GM21723 (cell line): Measurements from ENCODE around the gene EVL.
"Not testable (repeated sequence)": the region's sequence is repeated elsewhere in the genome, so short reads cannot be mapped to it uniquely, and the experiment has no call there.

Source experiments
- ATAC-seq: cut with Tn5 transposase; IDR thresholded peaks from one replicate; pipeline ENCODE4 v1.9.1; 2021; ENCODE audit warnings: mild to moderate bottlenecking, moderate library complexity; ENCODE audit not compliant: unreplicated experiment

Gene EVL

DNA sequence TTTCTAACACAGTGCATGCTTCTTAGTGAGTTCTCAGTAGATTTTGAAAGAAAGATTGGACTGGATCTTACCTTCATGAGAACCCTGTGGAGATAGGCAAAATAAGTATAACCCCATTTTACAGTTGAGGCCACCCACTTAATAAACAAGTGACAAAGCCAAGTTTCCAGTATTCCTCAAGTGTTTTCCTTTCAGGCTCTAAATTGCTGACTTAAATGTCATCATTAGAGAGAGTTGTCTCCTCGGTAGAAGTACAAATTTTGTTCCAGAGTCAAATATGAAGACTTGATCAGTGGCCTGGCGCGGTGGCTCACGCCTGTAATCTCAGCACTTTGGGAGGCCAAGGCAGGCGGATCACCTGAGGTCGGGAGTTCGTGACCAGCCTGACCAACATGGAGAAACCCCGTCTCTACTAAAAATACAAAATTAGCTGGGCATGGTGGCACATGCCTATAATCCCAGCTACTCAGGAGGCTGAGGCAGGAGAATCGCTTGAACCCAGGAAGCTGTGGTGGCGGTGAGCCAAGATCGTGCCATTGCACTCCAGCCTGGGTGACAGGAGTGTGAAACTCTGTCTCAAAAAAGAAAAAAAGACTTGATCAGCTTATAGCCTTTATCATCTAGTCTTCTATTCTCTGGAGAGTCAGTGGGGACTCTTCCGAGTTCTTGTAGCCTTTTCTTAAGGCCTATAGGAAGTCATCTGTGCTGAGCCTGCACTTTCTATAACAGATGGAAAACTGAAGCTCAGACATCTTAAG is 708 bp upstream of the EVL start:
- not testable (repeated sequence) for ATAC-seq

DNA sequence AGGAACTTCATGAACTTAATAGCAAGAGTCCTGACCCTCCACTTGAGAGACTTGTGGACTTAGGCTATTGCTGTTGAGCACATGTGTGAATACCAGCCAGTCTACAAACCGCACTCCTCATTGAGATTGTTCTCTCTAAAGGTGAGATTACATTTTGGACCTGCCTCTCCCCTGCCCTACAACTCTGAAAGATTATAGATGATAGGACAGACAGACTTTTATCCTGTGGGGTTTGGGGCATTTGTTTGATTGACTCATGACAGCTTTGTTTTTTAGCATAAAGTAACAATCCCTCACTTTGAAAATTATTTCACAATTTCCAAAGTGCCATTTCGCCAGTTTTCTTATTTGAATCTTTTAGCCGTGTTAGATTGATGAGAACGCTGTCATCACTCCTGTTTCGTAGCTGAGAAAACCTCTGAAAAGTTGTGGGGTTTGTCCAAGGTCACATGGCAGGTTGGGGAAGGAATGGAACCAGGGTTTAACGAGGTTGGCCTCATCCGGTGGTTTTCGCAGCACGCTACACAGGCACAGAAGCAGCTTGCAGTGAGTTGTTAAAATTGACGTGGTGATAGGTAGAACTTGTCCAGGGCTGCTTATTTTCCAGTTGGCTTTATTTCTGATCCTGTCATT is 836 bp downstream of the EVL start:
- ATAC-seq = peak; percentile 40

DNA sequence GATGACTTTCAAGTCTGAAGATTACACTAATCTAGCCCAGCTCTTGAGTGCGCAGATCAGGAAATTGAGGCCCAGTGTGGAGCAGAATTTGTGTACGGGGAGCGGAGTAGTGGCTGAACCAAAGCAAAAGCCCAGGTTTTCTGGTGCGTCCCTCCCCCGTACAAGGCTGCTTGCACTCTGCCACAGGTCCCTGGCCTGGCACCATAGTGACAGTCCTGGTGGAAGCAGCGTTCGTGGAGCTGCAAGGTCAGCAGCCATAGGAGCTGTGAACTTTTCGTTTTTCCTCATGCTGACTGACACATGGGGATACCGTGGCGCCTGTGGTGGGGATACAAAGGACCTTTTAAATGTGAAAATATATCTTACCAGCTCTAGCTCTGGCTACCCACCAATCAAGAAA is 1.7 kb downstream of the EVL start:
- no peak for ATAC-seq

DNA sequence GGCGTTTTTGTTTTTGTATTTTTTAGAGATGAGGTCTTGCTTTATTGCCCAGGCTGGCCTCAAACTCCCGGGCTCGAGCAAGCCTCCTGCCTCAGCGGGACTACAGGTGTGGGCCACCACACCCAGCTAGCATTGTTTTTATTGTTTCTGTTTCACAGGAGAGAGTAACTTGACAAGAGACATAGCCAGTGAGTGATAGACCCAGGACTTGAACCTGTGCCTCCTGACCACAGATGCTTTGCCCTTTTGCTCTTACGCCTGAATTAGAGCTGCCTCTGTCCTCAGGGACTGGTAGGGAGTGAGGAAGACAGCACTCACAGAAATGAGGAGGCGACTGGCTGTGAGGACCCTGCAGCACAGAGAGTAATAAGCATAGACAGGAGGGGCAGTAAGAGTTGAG is 2.3 kb downstream of the EVL start:
- ATAC-seq = peak; percentile 15

DNA sequence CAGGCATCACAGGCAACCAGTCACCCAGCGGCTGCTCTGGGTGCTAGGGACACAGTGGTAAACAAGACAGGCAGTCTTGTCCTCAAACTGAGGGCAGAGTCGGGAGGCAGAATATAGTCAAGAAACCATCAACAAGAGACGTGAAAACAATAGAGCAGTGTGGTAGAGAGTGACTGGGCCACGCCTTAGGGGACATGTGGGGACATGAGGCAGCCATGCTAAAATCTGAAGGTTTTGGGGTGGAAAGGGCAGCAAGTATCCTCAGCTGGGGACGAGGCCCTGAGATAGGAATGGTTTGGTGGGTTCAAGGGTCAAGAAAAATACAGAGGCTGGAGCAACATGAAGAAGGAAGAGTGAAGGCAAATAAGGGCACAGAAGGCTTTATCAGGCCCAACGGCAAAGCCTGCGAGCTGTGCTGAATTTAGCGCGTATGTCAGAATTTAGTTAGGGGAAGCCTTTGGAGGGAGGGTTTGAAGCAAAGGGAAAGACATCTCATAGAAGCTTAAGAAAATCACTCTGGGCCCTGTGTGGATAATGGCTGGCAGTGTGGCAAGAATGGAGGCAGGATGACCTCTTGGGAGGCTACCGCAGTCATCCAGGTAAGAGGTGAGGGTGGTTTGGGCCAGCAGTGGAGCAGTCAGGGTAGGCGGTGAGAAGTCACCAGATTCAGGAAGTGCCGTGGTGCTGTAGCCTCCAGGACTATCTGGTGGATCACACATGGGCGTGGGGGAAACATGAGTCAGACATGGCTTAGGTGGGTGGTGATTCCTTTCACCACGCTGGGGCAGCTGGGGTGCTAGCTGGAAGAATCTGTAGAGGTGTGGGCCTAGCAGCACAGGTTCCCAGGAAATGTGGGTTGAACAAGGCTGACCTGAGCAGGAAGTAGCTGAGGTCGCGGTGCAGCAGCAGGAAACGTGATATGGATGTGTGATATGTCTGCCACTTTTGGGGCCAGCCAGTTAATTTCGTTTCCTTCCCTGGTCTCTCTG is 3.0 kb downstream of the EVL start:
- ATAC-seq = peak; percentile 33

DNA sequence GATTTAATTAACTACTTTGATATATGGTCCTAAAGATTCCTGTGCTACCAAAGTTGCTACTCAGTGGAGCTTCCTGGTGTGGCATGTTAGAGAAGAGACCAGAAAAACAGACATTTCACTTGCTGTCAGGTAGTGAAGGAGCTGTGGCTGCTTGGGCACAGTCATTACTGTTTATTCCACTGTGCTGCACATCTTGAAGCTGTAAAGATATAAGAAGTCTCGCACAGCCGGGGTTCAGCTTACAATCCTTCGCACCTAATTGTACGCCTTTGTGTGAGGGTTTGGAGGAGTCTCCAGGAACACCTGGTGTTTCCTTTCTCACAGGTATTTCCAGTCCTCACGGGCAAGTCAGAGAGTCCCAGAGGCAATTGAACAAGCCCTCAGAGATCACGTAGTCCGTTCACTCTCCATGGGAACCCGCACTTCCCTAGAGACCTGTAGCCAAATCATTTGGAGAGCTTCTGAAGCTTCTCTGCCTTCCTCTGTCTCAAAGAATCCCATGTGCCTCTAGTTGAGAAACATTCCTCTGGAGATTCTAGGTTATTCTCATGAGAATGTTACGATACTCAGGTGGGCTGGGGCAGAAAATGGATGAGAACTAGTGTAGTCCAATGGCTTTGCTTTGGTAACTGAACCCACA is 4.1 kb downstream of the EVL start:
- ATAC-seq = no peak

DNA sequence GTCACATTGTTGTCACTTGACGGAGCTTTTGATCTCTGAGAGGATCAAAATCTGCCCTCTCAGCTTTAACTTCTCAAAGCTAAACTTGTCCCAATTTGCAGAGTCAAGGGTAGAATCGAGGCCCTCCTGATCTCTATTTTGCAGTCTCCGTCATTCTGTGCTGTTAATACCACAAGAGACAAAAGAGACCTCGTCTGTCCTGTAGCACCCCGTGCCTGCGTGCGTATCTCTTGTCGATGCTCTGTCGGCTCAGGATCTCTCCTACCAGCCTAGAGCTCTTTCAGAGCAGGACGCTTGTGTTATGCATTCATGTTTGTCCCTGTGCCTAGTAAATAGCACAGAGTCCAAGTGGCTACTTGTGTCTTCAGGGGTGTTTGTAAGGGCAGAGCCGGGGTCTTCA is 5.1 kb downstream of the EVL start:
- ATAC-seq = no peak

DNA sequence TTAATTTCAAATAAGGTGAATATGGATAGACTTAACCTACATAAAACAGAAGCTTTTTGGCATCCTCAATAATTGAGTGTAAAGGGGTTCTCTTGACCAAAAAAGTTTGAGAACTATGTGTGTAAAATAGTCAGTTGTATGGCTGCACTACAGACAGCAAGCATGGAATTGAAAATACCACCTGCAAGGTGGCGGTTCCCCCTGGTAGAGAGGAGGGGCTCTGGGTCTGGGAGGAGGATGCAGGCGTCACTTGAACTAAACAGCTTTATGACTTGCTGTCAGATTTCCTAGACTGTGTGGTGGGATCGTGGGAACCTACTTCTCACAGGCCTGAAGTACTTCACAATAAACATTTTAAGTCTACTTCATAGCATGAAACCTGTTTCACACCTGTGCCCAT is 6.3 kb downstream of the EVL start:
- ATAC-seq = no peak

DNA sequence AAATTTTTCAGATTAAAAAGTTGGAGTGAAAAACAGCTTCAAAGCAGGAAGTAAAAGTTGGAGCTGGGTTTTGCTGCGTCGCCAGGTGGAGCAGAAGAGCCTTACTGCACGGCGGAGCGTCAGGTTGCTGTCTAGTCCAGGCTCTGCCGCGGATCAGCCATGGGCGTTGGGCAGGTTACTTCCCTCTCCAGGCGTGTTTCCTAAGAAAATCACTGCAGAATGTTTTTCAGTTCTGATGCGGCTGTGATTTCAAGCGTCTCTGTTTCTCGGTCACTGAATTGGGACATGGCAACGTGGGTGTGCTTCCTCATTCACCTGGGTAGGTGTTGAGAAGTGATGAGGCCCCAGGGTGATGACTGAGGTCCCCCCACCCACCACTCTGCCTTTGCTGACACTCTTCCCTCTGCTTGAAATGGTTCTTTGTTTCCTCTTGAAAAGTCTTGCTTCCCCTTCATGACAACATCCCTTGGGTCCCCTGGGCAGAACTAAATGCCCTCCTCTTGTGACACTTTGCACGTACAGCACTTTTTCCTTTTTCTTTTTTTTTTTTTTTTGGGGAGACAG is 7.6 kb downstream of the EVL start:
- peak; percentile 39 for ATAC-seq

DNA sequence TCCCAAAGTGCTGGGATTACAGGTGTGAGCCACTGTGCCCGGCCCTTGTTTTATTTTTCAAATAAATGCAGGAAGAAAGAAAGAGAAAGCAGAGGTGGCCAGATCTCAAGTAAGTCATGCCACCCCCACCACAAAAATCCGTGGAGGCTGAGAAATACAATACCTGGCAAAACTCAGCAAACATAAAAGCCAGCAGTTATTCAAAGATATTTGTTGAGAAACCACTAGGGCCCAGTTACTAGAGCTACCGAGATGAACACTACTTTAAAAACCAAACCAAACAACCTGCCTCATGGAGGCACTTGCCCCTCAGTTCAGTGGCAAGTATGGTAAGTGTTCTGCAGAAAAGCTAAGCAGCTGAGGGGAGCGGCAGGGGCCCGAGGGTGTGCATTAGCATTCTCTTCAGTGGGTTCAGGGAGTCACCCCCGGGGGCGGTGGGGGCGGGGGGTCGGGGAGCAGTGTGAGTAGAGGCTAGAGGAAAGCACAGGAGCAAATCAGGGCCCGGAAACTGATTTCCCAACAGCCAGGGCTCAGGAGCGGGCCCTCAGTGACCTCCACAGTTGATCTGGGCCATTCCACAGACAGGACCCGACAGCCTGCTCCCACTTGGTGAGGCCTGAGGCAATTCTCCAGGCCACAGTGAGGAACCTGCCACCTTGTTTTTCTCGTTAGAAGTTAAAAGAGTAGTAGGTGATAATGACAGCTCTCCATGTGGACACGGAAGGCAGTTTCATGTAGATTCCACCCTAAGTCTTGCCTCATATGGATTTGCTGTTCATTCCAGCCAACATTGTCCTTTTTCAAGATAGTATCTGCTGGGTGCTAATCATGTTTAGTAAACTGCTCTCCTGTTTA is 8.6 kb downstream of the EVL start:
- ATAC-seq = no peak

DNA sequence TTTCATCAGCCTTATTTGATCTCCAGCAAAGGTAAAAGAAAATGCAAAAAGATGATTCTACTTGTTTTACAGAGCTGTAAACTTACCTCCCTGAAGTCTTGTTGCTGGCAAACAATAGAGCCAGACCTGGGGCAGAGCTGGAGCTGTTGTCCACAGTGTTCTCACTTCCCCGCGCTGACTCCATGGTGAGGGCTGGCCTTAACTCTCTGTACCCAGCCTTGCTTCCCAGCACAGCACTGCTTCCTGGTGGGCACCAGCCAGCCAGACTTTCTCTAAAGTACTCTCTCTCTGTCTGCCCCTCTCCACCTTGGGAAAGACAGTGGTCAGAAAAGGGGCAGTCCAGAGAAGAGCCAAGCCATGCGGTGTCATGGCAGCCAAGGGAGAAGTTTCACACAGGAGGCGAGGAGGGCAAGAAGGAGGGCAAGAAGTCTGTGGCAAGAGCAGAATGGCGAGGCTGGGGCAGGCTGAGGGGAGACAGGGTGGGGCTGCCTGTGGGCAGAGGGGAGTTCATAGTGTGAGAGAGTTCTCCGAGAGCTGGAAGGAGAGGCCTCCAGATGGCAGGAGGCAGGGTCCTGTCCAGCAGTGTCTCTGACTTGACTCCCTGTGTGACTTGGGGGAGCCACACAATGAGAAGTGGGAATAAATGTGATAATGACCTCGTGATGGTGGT is 9.3 kb downstream of the EVL start:
- ATAC-seq = no peak

DNA sequence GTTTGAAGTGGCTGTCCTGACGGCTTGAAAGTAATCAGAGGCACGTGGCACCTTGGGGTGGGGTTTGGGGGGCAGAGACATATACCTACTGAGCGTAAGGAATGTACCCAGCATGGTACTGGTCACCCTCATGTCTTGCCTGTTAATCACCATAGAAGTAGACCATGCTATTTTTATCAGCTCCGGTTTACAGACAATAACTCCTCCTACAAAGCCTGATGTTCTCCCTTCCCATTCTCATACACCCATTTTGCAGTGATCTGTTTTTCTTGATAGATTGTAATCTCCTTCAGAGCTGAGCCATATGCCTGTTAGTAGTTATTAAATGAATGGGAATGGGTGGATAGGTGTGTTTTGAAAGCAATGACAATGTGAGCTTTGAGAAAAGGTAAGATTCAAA is 10.5 kb downstream of the EVL start:
- no peak for ATAC-seq

DNA sequence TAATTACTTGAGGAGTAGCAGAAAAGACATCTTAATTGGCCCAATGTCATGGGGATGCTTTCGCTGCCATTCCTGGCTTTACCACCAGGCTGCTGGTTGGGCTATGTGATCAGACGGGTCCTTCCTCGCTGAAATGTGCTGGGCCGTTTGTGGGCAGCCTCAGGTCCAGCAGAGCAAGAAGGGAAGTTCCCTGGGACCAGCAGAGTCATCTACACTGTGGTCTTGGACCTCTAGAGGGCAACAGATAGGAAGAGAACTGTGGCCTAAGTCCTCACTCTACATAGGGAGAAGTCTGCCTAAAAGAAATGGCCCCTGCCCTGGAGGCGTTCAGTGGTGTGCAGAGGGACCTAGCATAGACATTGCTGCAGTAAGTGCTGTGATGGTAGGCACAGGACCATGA is 10.9 kb downstream of the EVL start:
- no peak for ATAC-seq

DNA sequence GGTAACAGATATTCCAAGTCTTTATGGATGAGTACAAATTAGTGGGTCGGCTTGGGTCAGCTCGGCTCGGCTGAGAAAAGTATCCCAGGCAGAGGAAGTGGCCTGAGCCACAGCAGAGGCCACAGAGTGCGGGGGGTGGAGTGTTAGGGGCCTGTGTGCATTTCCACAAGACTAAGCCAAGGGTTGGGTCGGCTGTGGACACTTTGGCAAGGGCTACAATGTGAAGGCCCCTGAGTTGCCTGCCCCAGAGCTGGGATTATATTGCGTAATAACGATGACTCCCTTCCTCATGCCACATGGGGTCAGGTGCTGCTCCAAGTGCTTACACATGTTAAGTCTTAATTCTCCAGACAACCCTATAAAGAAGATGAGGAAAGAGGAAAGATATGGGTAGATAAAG is 11.4 kb downstream of the EVL start:
- ATAC-seq = no peak

DNA sequence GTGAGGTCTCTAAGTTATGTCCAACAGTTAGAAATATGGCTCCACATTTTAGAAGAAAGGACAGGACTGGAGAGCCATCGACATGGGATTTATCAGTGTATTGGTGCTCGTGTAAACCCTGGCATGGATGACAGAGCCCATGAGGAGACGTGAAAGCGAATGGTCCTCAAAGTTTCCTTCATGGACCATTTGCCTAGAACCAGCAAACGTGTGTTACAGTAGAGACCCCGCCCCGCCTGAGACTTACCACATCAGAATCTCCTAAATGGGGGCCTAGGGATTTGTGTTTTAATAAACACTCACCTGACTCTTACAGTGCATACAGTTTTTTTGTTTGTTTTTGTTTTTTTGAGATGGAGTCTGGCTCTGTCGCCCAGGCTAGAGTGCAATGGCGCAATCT is 12.2 kb downstream of the EVL start:
- no peak for ATAC-seq

DNA sequence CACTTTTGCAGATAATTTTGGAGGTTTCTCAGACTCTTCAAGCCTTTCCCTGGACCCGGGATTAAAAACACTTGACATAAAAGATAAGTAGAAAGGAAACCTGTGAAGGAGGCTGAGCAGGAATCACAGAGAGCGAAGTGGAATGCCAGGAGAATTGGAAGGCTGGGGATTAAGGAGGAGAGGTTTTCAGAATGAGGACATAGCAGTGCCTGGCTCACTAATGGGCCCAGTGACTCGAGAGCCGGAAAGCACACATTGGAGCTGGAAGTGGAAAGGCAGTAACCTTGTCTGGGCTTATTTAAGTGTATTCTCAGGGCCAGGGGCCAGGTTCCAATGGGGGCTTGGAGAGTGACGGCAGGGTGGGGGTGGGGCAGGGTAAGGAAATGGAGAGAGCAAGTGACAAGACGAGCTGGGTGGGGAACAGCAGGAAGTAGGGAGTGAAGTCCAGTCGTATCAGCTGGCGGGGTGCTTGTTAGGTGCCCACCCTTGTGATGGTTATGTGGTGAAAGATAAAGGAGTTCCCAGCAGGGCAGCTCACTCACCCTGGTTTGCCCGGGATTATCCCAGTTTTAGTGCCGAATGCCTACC is 13.1 kb downstream of the EVL start:
- ATAC-seq = no peak

DNA sequence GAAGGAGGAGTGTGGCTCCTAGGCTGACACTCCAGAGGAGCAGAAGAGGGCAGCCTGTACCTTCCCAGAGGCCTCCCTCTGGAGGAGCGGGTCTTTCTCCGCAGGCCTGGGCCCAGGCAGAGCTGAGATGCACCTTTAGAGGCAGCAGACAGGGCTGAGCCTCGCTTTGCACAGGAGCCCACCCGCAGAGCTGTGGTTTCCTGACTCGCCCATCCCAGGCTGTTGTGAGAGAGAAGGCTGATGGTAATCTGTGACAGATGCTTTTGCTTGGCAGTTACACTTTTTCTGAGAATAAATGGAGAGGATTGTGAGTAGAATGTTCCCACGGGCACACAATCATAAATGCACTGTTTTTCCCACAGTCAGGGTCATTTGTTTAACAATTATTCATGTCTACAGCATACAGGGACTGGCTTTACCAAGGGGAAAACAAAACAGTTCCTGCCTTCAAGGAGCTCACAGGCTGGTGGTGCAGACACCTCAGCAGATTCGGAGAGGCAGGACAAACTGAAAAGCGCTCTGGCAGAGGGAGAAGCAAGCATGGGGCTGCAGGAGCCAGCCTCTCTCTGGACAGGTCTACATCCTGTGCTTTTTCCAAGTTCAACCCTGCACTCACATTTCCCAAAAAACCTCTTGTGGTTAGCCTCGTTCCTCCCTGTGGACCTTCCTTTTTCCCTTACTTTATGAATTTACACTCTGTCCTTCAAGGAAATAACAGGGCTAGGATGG is 13.9 kb downstream of the EVL start:
- ATAC-seq = no peak

DNA sequence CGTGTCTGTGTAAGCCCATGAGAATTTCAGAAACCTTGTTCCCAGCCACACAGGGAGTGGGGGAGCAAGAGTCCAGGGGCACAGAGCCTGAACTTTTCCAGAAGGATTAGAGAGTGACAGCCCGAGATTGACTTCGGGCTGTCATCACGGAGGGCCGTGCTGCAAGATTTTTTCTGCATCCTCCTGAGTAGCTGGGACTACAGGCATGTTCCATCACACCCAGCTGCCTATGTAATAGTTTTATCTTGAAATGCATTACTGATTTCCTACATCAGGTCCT is 14.4 kb downstream of the EVL start:
- ATAC-seq = no peak

DNA sequence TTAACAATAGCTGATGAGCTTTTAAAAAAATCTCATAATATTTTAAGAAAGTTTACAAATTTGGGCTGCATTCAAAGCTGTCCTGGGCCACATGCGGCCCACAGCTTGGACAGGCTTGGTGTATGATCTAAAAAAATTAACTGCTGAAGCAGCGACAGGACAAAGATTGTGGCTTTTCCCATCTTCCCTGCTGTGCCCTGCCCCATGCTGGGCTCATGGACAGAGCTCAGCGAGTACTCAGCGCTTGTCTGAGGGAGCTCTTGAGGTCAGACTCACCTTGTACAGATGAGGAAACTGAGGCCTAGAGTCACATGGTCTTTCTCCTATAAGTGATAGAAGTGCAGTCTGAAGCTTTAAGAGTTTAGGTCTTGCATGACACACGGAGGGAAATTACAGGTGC is 15.0 kb downstream of the EVL start:
- ATAC-seq = no peak
